Suprapubic skin (tissue), 4 donors: Measurements from ENCODE around the gene CYB5B. TPM values are rescaled to one million over a fixed set of nuclear protein-coding genes. Genes with fewer than 3 reads are reported as not detected.

Experiments
- DNase-seq, 2 donors: peaks; one replicate each; pipeline ENCODE4 v3.0.0-alpha.2; 2019; ENCODE audit warnings: low spot score in 2 of 2
- H3K27ac ChIP-seq: fragments of 200-600 bp; sonication (generic); one replicate; pipeline ENCODE4 v1.5.1; 2019
- H3K27me3 ChIP-seq: fragments of 200-600 bp; sonication (generic); one replicate; pipeline ENCODE4 v1.5.1; 2019
- H3K36me3 ChIP-seq: fragments of 200-600 bp; sonication (generic); one replicate; pipeline ENCODE4 v1.5.1; 2019
- H3K4me1 ChIP-seq: fragments of 200-600 bp; sonication (generic); one replicate; pipeline ENCODE4 v1.5.1; 2019
- H3K4me3 ChIP-seq: fragments of 200-600 bp; sonication (generic); one replicate; pipeline ENCODE4 v1.5.1; 2019; ENCODE audit warnings: mild to moderate bottlenecking
- H3K9me3 ChIP-seq: fragments of 200-600 bp; sonication (generic); one replicate; pipeline ENCODE4 v1.5.1; 2019
- CTCF ChIP-seq, 2 donors: fragments of 200-600 bp in 1 of 2; fragments of 450-650 bp in 1 of 2; sonication (generic) in 1 of 2; IDR thresholded peaks; one replicate each; pipeline ENCODE4 v1.5.1; 2016 to 2019; ENCODE audit warnings: antibody characterized with exemption in 2 of 2, mild to moderate bottlenecking in 1 of 2, moderate library complexity in 1 of 2
- EP300 ChIP-seq: sonication (generic); formaldehyde crosslinking; IDR thresholded peaks from one replicate; pipeline ENCODE4 v1.6.1; 2017; ENCODE audit warnings: antibody characterized with exemption
- POLR2A ChIP-seq, 2 donors: fragments of 450-650 bp; IDR thresholded peaks; one replicate each; pipeline ENCODE4 v1.6.1; 2017; ENCODE audit warnings: antibody characterized with exemption in 2 of 2, mild to moderate bottlenecking in 2 of 2, moderate library complexity in 2 of 2
- POLR2AphosphoS5 ChIP-seq, 3 donors: sonication (generic); formaldehyde crosslinking; IDR thresholded peaks; one replicate each; pipeline ENCODE4 v1.6.1; 2017; ENCODE audit warnings: antibody characterized with exemption in 3 of 3
- WGBS: methylation state at CpG from one replicate; pipeline ENCODE4 v1.1.5; 2018; 5-methylcytosine and 5-hydroxymethylcytosine counted together
- total RNA-seq, 4 donors: library from RNA; depleted of rRNA; stranded (reverse); fragments of >200 nt; gene quantifications; one replicate each; pipeline ENCODE4 v1.1.0, GENCODE V29; 2016

Gene CYB5B
- total RNA-seq, 4 donors from 2014 or later, result 33.2 to 69.1 (median 50.1) TPM

GRCh38 chr16:69396187-69397061 lies 28.0 kb upstream of the CYB5B start:
- TF ChIP-seq CTCF (IDR thresholded peaks at IDR 0.05) (peak; percentile 48 to 57), POLR2AphosphoS5 (IDR thresholded peaks at IDR 0.05) (peak in 1 of 3 donors; percentile 86), POLR2A (IDR thresholded peaks at IDR 0.05) (no peak)
- no peaks in the 10 kb centered on the region for H3K36me3 ChIP-seq
- WGBS, result 34% methylated on average over 13 of the region's 13 CpGs
- H3K27me3 ChIP-seq, result no peaks in the 10 kb centered on the region
- peak overlapping the region; percentile 79 for H3K27ac ChIP-seq
- DNase-seq, result peak; percentile 82 to 85
- peaks cover 33% of the 10 kb centered on the region for H3K4me1 ChIP-seq
- H3K4me3 ChIP-seq, result no peak overlapping the region
- H3K9me3 ChIP-seq, result no peaks in the 10 kb centered on the region

GRCh38 chr16:69397821-69398521 lies 26.4 kb upstream of the CYB5B start:
- Histone ChIP-seq H3K27ac (peak overlapping the region; percentile 79), H3K27me3 (no peaks in the 10 kb centered on the region), H3K36me3 (no peaks in the 10 kb centered on the region), H3K4me3 (no peak overlapping the region), H3K4me1 (peaks cover 41% of the 10 kb centered on the region), H3K9me3 (no peaks in the 10 kb centered on the region)
- 30% methylated on average over 6 of the region's 6 CpGs for WGBS
- DNase-seq, result no peak
- TF ChIP-seq POLR2AphosphoS5 (IDR thresholded peaks at IDR 0.05), result no peak
- TF ChIP-seq CTCF (IDR thresholded peaks at IDR 0.05), result peak in 1 of 2 donors; percentile 55
- TF ChIP-seq EP300, result no peak
- TF ChIP-seq POLR2A (IDR thresholded peaks at IDR 0.05), result no peak

GRCh38 chr16:69399361-69399760 lies 25.1 kb upstream of the CYB5B start:
- H3K36me3 ChIP-seq, result no peaks in the 10 kb centered on the region
- H3K4me1 ChIP-seq, result peaks cover 52% of the 10 kb centered on the region
- TF ChIP-seq EP300 (no peak), POLR2AphosphoS5 (IDR thresholded peaks at IDR 0.05) (no peak), CTCF (IDR thresholded peaks at IDR 0.05) (no peak), POLR2A (IDR thresholded peaks at IDR 0.05) (no peak)
- no peak overlapping the region for H3K27ac ChIP-seq
- no peaks in the 10 kb centered on the region for H3K9me3 ChIP-seq
- H3K27me3 ChIP-seq, result no peaks in the 10 kb centered on the region
- no peak overlapping the region for H3K4me3 ChIP-seq
- WGBS, result 57% methylated on average over 3 of the region's 3 CpGs
- DNase-seq, result no peak

- Histone ChIP-seq H3K36me3 (no peaks in the 10 kb centered on the region), H3K27me3 (no peaks in the 10 kb centered on the region), H3K9me3 (no peaks in the 10 kb centered on the region), H3K4me3 (no peak overlapping the region), H3K4me1 (peaks cover 51% of the 10 kb centered on the region), H3K27ac (no peak overlapping the region)
- TF ChIP-seq CTCF (IDR thresholded peaks at IDR 0.05) (no peak), POLR2AphosphoS5 (IDR thresholded peaks at IDR 0.05) (no peak), EP300 (no peak), POLR2A (IDR thresholded peaks at IDR 0.05) (no peak)
- 28% methylated on average over 4 of the region's 4 CpGs for WGBS
- DNase-seq, result no peak
These were observed 22.0 kb upstream of the CYB5B start for GRCh38 chr16:69402439-69402838.

- Histone ChIP-seq H3K4me1 (peaks cover 44% of the 10 kb centered on the region), H3K27ac (peak overlapping the region; percentile 56), H3K4me3 (peak overlapping the region; percentile 2), H3K9me3 (no peaks in the 10 kb centered on the region), H3K27me3 (no peaks in the 10 kb centered on the region), H3K36me3 (no peaks in the 10 kb centered on the region)
- TF ChIP-seq EP300, result no peak
- no peak for TF ChIP-seq POLR2AphosphoS5 (IDR thresholded peaks at IDR 0.05)
- no peak for TF ChIP-seq CTCF (IDR thresholded peaks at IDR 0.05)
- TF ChIP-seq POLR2A (IDR thresholded peaks at IDR 0.05), result no peak
- DNase-seq, result no peak
- WGBS, result 18% methylated on average over 4 of the region's 4 CpGs
These were observed 20.1 kb upstream of the CYB5B start for GRCh38 chr16:69404275-69404805.
